T-helper 9 cell (primary cell): ENCODE measurements around the gene A1BG.
"Not testable (repeated sequence)": the region's sequence is repeated elsewhere in the genome, so short reads cannot be mapped to it uniquely, and the experiment has no call there.

Experiments
- DNase-seq: peaks from one replicate; pipeline ENCODE4 v3.0.0-alpha.2; 2020

Gene A1BG

DNA sequence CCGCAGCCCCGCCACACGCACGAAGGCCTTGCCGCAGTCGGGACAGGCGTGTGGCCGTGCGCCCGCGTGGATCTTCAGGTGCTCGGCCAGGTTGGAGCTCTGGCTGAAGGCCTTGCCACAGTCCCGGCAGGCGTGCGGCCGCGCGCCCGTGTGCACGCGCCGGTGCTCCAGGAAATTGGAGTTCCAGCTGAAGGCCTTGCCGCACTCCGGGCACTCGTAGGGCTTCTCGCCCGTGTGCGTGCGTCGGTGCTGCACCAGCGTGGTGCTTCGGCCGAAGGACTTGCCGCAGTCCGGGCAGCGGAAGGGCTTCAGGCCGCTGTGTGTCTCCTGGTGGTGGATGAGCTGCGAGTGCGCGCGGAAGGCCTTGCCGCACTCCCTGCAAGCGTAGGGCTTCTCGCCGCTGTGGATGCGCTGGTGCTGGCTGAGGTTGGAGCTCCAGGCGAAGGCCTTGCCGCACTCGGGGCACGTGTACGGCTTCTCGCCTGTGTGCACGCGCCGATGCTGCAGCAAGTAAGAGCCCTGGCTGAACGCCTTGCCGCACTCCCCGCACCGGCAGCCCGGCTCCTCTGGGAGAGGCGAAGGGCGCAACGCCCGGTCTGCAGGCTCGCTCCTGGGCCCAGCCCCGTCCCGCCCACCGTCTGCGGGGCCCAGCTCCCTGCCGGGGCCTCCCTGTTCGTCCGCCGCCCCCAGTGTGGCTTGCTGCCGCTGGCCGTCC, 3.6 kb upstream of the A1BG start:
- DNase-seq: no peak

DNA sequence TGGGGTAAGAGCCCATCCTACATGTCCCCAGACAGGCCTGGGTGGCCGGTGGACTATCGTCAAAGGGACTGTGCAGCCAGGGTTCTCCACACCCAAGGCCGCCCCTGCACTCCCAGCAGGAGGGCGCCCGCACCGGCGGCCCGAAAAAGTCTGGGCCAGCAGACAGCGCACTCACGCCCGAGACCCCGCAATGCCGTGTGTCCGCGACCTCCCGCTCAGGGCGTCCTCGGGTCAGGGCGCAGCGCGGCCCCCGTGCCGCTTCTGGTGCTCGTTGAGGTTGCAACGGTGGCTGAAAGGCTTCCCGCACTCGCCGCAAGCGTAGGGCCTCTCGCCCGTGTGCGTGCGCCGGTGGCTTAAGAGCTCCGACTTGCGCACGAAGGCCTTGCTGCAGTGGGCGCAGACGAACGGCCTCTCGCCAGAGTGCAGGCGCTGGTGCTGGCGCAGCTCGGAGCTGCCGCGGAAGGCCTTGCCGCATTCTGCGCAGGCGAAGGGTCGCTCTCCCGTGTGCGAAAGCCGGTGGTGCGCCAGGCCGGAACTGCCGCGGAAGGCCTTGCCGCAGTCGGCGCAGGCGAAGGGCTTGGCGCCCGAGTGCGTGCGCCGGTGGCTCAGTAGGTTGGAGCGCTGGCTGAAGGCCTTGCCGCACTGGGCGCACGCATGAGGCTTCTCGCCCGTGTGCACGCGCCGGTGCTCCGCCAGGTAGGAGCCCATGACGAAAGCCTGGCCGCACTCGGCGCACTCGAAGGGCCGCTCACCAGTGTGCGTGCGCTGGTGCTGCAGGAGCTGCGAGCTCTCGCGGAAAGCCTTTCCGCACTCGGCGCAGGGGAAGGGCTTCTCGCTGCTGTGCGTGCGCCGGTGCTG, 2.8 kb upstream of the A1BG start:
- DNase-seq: no peak

DNA sequence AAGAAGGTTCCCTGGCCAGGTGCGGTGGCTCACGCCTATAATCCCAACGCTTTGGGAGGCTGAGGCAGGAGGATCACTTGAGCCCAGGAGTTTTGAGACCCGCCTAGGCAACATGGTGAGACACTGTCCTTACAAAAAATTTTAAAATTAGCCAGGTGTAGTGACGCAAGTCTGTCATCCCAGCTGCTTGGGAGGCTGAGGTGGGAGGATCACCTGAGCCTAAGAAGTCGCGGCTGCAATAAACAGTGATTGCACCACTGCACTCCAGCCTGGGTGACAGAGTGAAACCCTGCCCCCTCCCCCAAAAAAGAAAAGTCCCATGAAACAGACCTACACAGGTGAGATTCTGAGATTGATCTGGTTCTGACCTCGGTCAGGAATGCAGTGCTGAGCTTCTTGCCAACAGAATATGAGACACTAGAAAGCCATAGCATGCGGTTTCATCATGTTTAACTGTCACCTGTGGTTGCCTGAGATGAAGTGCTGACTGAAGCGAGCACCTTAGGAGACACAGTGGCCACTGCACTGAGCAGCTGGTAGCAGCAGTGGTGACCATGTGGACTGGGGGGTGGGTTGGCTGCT, 2.0 kb upstream of the A1BG start:
- no peak for DNase-seq

DNA sequence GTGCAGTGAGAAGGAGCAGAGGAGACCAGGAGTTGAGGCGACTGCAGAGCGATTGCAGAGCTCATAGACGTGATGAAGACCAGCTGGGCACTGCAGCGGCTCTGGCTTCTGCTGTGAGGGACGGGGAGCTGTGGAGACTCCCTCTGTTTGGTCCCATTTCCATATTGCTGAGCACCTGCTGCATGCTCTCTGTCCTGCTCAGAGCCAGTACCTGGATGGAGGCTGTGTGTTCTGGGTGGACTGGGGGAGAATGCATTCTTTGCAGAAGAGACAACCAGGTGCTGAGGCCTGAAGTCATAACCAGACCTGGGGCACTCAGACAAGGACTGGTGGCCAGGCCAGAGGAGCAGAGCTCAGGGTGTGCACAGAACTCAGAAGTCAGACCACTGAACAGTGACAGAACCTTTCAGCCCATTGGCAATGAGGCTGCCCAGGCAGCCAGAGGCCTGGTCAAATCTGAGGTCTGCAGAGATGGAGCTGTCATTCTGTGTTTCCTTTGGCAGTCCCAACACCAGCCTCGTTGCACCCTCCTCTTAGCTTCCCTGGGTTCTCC, 1.3 kb upstream of the A1BG start:
- no peak for DNase-seq

DNA sequence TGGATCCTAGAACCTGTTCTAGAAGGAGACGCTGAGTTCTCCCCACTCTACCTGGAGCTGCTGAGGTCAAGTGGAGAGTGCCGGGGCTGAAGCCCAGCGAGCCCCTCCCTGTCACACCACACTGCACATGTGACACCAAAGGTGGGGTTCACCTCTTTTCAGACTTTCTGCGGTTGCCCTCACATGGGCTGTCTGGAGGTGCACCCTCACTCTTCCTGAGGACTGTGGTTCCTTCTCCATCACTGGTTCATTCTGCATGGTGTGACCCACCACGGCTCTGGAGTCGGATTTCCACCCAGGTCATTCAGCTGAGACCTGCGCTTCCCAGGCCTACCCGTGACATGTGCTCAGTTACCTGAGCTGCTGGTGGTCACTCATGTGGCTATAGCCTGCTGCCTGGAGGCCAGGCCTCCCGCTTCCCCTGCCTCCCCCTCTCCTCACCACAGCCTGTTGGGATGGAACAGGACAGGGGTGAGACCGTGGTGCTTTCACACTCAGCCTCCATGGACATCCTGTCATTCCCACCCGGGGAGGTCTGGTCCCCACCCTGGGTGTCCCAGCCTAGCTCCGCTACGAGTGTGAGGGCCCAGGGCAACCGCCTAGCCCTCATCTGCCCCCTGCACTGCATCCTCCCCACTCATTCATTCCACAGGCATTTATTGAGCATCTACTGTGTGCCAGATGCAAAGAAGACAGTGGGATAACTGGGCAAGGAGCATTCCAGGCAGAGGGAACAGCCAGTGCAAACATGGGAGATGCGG, 605 bp upstream of the A1BG start:
- DNase-seq: no peak

DNA sequence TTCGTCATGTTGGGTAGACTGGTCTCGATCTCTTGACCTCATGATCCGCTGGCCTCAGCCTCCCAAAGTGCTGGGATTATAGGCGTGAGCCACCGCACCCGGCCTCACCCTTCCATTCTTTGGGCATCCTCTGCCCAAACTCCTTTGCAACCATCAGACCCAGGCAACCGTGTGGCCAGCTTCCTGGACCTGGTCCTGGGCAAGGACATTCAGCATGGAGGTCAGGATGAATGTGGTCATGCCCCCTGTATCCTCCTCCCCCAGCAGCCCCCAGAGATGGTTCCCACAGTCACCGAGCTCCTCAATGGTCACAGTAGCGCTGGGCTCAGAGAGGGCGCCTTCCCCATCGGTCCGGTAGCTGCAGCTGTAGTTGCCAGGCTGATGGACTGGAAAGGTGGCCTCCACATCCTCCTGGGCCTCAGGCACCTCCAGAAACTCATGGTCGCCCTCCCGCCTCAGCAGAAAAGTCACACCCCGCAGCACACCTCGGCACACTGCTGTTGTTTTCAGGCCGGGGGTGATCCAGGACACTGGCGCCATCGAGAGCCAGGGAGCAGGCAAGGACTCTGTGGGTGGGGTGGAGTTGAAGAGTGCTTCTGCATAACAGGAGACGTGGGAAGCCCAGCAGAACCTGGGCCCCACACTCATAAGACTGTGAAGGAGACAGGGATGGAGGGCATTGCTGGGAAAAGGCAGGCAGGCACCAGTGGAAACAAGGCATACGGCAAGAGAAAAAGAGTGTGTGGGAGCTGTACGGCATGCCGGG, 1.1 kb downstream of the A1BG start:
- no peak for DNase-seq

DNA sequence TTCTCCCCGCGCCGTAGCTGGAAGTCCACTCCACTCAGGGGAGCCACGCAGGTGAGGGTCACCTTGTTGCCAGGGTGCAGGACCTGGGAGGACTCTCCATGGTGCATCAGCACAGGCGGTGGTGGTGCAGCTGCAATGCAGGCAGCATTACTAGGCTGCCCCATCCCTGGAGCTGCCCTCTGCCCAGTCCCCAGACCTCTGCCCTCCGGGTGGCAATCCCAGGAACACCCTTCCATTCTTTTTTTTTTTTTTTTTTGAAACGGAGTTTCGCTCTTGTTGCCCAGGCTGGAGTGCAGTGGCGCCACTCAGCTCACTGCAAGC, 1.8 kb downstream of the A1BG start:
- DNase-seq: no peak

DNA sequence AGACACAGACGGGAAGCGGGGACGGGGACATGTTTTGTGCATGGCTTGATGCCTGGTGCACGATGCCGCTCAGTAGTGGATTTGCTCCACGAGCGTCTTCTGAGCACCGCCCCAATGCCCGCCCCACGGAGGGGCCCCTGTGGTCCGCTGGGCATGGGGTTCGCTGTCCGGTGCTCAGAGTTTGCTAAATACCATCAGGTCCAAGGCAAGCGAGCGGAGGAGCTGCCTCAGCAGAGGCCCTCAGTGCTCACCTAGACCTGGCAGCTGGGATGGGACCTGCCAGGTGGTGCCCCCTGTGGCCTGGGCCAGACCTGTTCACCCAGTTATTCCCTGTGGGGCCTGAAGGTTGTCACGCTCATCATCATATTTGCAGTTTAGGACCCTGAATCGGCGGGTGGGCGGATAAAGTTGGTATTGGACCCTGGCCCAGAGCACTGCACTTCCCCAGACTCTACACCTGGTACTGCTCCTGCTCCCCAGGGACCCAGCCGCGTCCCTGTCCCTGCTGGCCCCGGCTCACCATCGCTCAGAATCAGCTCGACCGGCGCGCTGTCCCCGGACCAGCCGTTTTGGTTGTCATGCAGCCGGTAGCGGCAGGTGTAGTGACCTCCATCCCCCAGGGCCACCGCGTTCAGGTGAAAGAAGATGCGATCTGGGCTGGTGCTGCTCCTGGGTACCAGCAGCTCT, 2.3 kb downstream of the A1BG start:
- no peak for DNase-seq

DNA sequence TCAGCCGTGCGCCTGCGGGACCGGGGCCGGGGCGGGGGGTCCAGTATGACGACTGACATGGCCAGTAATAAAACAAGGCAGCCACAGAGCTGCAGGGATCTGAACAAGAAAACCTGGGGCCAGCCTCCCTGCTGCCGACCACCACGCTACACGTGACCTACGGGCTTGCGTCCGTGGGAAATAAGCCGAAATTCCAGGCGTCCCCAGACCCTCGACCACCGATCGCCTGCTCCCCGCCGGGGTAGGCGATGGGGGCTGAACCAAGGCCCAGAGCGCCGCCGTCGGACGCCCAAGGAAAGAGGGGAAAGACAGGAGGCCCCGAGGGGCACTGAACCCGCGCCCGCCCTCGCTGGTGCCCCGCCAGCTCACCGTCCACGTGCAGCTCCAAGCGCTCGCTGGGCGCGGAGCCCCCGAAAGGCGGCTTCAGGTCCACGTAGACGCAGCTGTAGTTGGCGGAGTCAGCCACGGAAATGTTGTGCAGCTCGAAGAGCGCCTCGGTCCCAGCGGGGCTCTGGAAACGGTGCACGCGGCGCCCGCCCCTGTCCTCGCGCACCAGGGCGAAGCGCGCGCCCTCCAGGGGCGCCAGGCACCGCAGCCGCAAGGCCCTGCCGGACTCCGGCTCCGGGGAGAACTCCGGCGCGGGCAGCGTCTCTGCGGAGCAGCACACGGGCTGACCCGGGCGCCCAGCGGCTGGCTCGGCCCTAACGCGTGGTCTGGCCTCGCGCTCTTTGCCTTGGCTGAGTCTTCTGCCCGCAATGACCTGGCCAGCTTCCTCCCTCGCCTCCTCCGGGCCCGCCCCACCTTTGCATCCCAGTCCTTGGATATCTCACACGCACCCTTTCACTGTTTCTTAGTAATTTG, 3.1 kb downstream of the A1BG start:
- no peak for DNase-seq

DNA sequence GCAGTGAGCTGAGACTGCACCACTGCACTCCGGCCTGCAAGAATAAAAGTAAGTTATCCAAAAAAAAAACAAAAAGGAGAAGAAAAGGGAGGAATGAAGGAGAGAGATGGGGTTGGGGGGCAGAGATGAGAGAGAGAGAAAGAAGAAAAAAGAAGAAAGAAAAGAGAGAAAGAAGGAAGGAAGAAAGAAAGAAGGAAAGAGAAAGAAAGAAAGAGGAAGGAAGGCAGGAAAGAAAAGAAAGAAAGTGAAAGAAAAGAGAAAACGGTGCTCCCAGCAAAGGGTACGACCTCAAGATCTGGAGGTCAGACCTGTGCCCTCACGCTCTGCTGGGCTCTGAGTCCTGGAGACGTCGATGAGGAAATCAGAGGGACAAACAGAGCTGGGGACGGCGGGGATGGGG, 3.7 kb downstream of the A1BG start:
- no peak for DNase-seq

DNA sequence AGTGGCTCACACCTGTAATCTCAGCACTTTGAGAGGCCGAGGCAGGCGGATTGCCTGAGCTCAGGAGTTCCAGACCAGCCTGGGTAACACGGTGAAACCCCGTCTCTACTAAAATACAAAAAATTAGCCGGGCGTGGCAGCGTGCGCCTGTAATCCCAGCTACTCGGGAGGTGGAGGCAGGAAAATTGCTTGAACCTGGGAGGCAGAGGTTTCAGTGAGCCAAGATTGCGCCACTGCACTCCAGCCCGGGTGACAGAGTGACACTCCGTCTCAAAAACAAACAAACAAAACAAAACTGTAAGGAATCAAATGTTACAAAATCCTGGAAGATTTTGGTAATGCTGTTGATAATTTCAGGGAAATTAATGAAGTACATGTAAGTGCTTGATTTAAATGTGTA, 5.2 kb downstream of the A1BG start:
- DNase-seq: not testable (repeated sequence)

DNA sequence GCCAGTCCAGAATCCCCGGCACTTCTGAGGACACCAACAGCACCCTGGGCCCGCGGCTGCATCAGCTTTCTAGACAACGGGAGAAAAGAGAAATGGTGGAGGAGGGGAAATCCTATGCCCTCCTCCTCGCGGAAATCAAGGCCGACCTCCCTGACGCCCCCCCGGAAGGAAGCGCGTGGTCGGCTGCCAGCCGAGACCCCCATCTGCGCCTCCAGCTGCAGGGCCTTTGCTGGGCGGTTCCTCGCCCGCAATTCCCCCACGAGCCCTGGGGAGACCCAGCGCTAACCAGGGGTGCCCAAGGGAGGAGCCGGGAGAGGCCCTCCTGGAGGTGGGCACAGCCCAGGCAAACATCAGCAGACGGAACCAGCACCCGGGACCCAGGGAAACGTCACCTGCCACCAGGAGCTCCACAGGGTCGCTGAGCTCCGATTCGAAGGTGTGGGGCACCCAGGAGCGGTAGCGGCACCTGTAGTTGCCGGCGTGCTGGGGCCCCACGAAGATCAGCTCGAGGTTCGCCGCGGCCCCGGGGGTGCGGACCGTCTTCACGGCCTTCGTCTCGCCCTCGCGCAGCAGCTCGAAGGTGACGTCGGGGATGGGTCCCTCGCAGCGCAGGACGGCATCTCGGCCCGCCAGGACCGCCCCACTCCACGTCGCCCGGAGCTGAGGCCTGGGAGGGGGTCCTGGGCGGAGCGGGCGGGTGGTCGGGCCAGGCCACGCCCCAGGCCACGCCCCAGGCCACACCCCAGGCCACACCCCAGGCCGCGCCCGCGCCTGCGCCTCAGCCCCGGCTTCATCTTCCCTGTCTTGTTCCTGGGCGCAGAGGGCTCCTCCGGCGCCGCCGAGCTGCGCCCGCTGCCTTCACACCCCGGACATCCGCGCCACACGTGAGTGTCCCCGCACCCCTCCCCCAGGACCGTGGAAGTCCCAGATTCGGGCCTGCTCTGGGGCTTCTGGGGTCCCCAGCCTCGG, 6.0 kb downstream of the A1BG start:
- peak; percentile 53 for DNase-seq

DNA sequence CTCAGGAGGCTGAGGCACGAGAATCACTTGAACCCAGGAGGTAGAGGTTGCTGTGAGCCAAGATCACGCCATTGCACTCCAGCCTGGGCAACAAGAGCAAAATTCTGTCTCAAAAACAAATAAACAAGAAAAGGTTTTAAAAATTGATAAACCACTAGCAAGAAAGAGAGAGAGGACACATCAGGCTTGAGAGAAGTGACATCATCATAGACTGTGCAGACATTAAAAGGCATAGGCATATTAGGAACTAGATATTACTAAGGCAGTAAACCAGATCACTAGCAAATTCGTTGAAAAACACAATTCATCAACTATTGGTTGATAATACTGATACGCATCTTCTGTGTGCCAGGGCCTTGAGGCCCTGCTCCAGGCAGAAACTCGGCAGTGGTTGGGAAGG, 7.7 kb downstream of the A1BG start:
- no peak for DNase-seq

DNA sequence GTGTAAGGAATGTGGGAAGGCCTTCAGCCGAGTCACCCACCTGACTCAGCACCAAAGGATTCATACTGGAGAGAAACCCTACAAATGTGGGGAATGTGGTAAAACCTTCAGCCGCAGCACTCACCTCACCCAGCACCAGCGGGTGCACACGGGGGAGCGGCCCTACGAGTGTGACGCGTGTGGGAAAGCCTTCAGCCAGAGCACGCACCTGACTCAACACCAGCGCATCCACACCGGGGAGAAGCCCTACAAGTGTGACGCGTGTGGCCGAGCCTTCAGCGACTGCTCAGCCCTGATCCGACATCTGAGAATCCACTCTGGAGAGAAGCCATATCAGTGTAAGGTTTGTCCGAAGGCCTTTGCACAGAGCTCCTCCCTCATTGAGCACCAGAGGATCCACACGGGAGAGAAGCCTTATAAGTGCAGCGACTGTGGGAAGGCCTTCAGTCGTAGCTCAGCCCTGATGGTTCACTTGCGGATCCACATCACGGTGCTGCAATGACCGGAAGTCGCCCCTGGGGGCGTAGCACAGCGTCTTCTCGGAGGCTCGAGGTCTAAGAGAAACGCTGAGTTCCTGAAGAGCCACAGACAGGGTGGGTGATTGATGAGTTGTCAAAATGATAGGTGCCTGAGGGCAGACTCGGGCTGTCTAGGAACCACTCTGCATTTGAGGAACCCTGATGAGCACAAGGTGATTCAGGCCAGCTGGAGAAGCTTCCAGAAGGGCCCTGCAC, 14.3 kb downstream of the A1BG start:
- no peak for DNase-seq

DNA sequence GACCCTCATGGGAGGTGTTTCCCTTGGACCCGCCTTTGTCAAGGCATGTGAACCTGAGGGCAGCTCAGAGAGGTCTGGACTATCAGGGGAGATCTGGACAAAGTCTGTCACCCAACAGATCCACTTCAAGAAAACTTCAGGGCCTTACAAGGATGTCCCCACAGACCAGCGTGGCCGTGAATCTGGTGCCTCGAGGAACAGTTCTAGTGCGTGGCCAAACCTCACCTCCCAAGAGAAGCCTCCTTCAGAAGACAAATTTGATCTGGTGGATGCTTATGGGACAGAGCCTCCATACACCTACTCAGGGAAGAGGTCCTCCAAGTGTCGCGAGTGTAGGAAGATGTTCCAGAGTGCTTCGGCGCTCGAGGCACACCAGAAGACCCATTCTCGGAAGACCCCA, 15.0 kb downstream of the A1BG start:
- no peak for DNase-seq

DNA sequence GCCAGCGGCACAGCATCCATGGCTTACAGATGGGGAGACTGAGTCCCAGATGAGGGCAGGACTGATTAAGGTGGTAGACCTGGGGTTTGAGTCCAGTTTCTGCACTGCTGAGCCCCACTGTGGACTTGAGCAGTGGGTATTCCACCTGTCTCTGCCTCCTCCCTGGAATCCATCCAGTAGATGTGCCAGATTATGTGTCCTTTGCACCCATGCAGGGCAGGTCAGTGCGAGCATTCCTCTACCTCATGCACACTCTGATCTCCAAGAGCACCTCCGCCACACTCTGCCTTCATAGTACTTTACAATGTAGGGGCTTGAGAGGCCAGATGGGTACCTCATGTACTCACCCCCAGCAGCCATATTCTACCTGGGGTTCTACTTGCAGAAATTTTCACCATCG, 16.5 kb downstream of the A1BG start:
- DNase-seq: no peak

DNA sequence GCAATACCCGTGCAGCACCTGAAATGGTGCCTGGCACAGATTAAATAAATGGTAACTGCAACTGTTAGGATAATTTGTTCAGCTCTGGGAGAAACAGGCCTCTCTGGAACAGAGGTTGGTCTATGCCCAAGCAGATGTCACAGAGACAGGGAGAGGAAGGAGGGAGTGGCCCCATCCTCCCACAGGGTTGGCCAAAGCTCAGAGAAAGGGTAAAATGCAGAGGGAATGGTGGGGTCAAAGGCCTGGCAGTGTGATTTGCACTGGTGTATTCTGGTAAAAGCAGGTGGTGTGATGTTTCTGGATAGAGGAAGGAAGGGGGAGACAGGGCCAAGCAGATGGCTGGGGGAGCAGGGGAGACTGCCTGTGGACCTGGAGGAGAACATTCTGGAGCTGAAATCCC, 17.1 kb downstream of the A1BG start:
- no peak for DNase-seq

DNA sequence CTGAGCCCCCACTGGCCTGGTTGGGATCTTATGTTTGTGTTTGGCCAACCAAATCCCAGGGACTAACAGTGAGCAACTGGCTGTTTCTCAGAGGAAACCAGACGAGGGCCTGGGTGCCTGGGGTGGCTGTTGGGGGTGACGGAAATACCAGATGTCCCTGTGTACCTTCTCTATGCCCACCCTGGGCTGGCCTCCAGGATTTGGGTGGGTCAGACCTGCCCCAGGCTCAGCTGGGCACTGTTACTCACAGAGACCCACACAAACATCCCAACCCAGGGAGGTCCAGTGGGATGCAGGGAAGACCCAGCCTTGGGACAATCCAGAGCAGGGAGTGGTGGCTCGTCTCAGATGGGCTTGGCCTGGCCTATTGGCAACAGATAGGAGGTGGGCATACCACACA, 17.7 kb downstream of the A1BG start:
- no peak for DNase-seq
